Prostate gland (tissue), 2 donors: Measurements from ENCODE around the gene CALM3.

Source experiments
- POLR2A ChIP-seq: fragments of 450-650 bp; IDR thresholded peaks from one replicate; pipeline ENCODE4 v1.6.1; 2016; ENCODE audit warnings: antibody characterized with exemption, mild to moderate bottlenecking
- POLR2AphosphoS5 ChIP-seq: sonication (generic); formaldehyde crosslinking; IDR thresholded peaks from one replicate; pipeline ENCODE4 v1.6.1; 2017; ENCODE audit warnings: antibody characterized with exemption
- TF ChIP-seq, protein P1 (sequence below), 4 experiments: fragments of 200-600 bp in 2 of 4; fragments of 450-650 bp in 2 of 4; sonication (generic) in 2 of 4; IDR thresholded peaks; 1 replicate in 3 of 4; 2 replicates in 1 of 4; pipeline ENCODE4 v1.5.1; 2016 to 2019; ENCODE audit warnings: antibody characterized with exemption in 4 of 4, mild to moderate bottlenecking in 2 of 4, moderate library complexity in 2 of 4

DNA sequence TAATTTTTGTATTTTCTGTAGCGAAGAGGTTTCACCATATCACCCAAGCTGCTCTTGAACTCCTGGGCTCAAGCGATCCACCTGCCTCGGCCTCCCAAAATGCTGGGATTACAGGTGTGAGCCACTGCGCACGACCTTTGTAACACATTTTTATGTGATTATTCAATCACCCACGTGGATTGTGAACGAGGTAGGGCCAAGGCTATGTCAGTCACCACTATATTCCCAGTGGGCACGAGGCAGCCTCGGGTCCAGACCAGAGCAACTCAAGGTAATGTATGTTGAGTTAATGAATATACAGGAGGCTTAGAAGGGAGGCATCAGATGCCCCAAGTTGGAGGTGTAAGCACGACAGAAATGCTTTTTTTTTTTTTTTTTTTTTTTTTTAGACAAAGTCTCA is 14.8 kb downstream of the CALM3 start:
- TF ChIP-seq, protein P1, sequence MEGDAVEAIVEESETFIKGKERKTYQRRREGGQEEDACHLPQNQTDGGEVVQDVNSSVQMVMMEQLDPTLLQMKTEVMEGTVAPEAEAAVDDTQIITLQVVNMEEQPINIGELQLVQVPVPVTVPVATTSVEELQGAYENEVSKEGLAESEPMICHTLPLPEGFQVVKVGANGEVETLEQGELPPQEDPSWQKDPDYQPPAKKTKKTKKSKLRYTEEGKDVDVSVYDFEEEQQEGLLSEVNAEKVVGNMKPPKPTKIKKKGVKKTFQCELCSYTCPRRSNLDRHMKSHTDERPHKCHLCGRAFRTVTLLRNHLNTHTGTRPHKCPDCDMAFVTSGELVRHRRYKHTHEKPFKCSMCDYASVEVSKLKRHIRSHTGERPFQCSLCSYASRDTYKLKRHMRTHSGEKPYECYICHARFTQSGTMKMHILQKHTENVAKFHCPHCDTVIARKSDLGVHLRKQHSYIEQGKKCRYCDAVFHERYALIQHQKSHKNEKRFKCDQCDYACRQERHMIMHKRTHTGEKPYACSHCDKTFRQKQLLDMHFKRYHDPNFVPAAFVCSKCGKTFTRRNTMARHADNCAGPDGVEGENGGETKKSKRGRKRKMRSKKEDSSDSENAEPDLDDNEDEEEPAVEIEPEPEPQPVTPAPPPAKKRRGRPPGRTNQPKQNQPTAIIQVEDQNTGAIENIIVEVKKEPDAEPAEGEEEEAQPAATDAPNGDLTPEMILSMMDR (IDR thresholded peaks at IDR 0.05), result no peak
- no peak for TF ChIP-seq POLR2A
- no peak for TF ChIP-seq POLR2AphosphoS5
